KBM-7 (cell line): ENCODE data around the gene FLYWCH1.

Experiments used
- DNase-seq: peaks from one replicate; pipeline ENCODE4 v3.0.0-alpha.2; 2015
- in situ Hi-C: fragments of 300-500 bp; cut with MboI; formaldehyde crosslinking; loops from 2 replicates; pipeline ENCODE4 v1.14.3; 2020; ENCODE audit warnings: low sequenced_read_pairs, low pct_unique_long_range_greater_than_20kb, mixed read lengths

Gene FLYWCH1

GRCh38 chr16:2996298-2996697, 84.6 kb downstream of the FLYWCH1 start:
- in situ Hi-C loops, result no loop called here
- DNase-seq, result no peak

- in situ Hi-C loops, result no loop called here
These were observed 88.2 kb downstream of the FLYWCH1 start for GRCh38 chr16:2999929-3000328.

GRCh38 chr16:3000540-3000939, 88.8 kb downstream of the FLYWCH1 start:
- DNase-seq, result no peak
- in situ Hi-C loops, result no loop called here

More at GRCh38 chr16:2999929-3000328, 88.2 kb downstream of the FLYWCH1 start:
- no peak for DNase-seq
